A673 (cell line): ENCODE data around the gene EHMT1. TPM values are rescaled to one million over a fixed set of nuclear protein-coding genes. Genes with fewer than 3 reads are reported as not detected.

Source experiments
- BruUV-seq: library from RNA; stranded (reverse); fragments of 400-500 nt; replicated peaks from 2 replicates; lab custom pipeline; 2021; lab: Mats Ljungman, UMichigan
- CTCF ChIA-PET: fragments of 300-600 bp; sonication (Branson Sonifier 250); formaldehyde crosslinking; loops from one replicate; lab custom pipeline; 2022; ENCODE audit warnings: antibody characterized with exemption; lab: Charles Lee
- POLR2A ChIA-PET: fragments of 300-600 bp; sonication (Branson Sonifier 250); formaldehyde crosslinking; loops from one replicate; lab custom pipeline; 2022; ENCODE audit warnings: antibody characterized with exemption; ENCODE audit not compliant: low non-redundant PET; lab: Charles Lee
- DNase-seq: peaks from one replicate; pipeline ENCODE4 v3.0.0-alpha.2; 2015; ENCODE audit warnings: low spot score
- H3K27ac ChIP-seq: fragments of 200-600 bp; sonication (generic); 2 replicates; pipeline ENCODE4 v1.5.1; 2016; ENCODE audit warnings: mixed run types, low read depth, mild to moderate bottlenecking, mixed read lengths, antibody characterized with exemption, low read length; ENCODE audit not compliant: poor library complexity, severe bottlenecking
- H3K27me3 ChIP-seq: fragments of 200-600 bp; sonication (generic); replicated peaks from 2 replicates; pipeline ENCODE4 v1.6.1; 2017; ENCODE audit warnings: mixed run types, low read depth, mild to moderate bottlenecking, mixed read lengths, antibody characterized with exemption, low read length; ENCODE audit not compliant: insufficient read depth, poor library complexity
- H3K36me3 ChIP-seq: fragments of 200-600 bp; sonication (generic); 2 replicates; pipeline ENCODE4 v1.6.1; 2016; ENCODE audit warnings: mixed run types, mild to moderate bottlenecking, mixed read lengths, antibody characterized with exemption, low read length; ENCODE audit not compliant: insufficient read depth, poor library complexity, severe bottlenecking
- H3K4me1 ChIP-seq: fragments of 200-600 bp; sonication (generic); 2 replicates; pipeline ENCODE4 v1.6.1; 2017; ENCODE audit warnings: mixed run types, mild to moderate bottlenecking, mixed read lengths, antibody characterized with exemption, low read length; ENCODE audit not compliant: insufficient read depth, poor library complexity, severe bottlenecking
- H3K4me3 ChIP-seq: fragments of 200-600 bp; sonication (generic); 2 replicates; pipeline ENCODE4 v1.5.1; 2016; ENCODE audit warnings: low read depth, mixed run types, mild to moderate bottlenecking, mixed read lengths, low read length; ENCODE audit not compliant: poor library complexity, severe bottlenecking
- H3K9me3 ChIP-seq: fragments of 200-600 bp; sonication (generic); 2 replicates; pipeline ENCODE4 v1.6.1; 2016; ENCODE audit warnings: mixed run types, low read depth, mild to moderate bottlenecking, mixed read lengths, antibody characterized with exemption, low read length; ENCODE audit not compliant: poor library complexity, severe bottlenecking
- EZH2 ChIP-seq: fragments of 200-600 bp; sonication (generic); IDR thresholded peaks from 2 replicates; pipeline ENCODE4 v1.6.1; 2017; ENCODE audit warnings: borderline replicate concordance, low read depth, mild to moderate bottlenecking, mixed read lengths, antibody characterized with exemption, low read length; ENCODE audit not compliant: poor library complexity, severe bottlenecking
- intact Hi-C: fragments of 100-400 bp; cut with micrococcal nuclease; formaldehyde crosslinking; loops from one replicate; pipeline ENCODE4 v1.10.0; 2022; ENCODE audit not compliant: unreplicated experiment
- total RNA-seq: library from RNA; stranded (reverse); gene quantifications from 2 replicates; pipeline ENCODE4 v1.2.3, GENCODE V29; 2021
- TF ChIP-seq, protein P1 (sequence below): fragments of 300-800, 200-600 bp; sonication (generic); conservative IDR thresholded peaks from 2 replicates; pipeline ENCODE4 v1.5.1; 2017; ENCODE audit warnings: low read depth, mild to moderate bottlenecking, antibody characterized with exemption, low read length, moderate library complexity, mixed read lengths

The EHMT1 gene
- total RNA-seq, 1 experiment from 2014 or later = 115 TPM

DNA sequence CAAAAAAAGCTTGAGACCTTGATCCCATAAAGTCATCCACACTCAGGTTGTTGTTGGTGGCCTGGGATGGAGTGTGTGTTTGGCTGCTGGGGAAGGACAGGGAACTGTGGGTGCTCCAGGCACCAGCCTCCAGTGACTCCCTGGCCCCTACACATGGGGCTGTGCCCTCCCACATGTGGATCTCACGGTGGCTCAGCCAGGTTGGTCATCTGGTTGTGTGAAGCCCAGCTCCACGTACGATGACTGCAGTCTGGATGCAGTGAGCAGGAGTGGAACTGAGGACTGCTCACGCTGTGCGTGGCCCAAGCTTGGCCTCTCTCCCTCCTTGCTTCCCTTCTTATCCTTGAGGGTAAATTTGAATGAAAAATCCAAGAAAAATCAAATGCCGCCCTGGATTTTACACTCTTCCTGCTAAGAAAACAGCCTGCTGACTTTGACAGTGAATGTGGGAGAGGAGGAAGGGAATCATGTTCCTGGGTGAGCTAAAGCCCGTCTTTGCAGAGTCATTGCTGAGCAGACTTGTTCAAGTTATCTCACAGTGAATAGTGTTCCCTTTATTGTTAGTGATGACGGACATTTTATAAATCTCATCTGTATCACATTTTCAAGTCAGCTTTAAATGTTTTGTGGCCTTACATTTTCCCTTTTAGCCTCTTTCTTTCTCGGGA is 193.7 kb downstream of the EHMT1 start:
- peaks cover 26% of the 10 kb centered on the region for H3K36me3 ChIP-seq
- CTCF ChIA-PET = no interaction called here
- intact Hi-C loops = no loop called here
- H3K27ac ChIP-seq = no peak overlapping the region
- POLR2A ChIA-PET = no interaction called here
- no peak for DNase-seq
- no peaks in the 10 kb centered on the region for H3K4me1 ChIP-seq
- H3K27me3 ChIP-seq = no peaks in the 10 kb centered on the region
- no peaks in the 10 kb centered on the region for H3K9me3 ChIP-seq
- TF ChIP-seq, protein P1, sequence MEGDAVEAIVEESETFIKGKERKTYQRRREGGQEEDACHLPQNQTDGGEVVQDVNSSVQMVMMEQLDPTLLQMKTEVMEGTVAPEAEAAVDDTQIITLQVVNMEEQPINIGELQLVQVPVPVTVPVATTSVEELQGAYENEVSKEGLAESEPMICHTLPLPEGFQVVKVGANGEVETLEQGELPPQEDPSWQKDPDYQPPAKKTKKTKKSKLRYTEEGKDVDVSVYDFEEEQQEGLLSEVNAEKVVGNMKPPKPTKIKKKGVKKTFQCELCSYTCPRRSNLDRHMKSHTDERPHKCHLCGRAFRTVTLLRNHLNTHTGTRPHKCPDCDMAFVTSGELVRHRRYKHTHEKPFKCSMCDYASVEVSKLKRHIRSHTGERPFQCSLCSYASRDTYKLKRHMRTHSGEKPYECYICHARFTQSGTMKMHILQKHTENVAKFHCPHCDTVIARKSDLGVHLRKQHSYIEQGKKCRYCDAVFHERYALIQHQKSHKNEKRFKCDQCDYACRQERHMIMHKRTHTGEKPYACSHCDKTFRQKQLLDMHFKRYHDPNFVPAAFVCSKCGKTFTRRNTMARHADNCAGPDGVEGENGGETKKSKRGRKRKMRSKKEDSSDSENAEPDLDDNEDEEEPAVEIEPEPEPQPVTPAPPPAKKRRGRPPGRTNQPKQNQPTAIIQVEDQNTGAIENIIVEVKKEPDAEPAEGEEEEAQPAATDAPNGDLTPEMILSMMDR = no peak
- no peak for TF ChIP-seq EZH2
- no TSS peak for BruUV-seq
- no peak overlapping the region for H3K4me3 ChIP-seq

DNA sequence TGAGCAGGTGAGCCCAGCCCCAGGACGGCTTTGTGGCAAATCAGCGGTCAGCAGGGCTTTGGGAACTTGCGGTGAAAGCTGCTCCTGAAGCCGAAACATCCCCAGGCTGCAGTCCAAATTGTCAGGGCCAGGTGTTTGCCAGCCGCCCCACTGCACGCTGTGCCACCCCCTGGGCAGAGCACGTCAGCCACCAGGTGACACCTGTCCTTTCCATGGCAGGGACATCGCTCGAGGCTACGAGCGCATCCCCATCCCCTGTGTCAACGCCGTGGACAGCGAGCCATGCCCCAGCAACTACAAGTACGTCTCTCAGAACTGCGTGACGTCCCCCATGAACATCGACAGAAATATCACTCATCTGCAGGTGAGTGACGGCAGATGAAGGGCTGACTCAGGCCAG is 194.4 kb downstream of the EHMT1 start:
- Histone ChIP-seq H3K9me3 (no peaks in the 10 kb centered on the region), H3K4me3 (no peak overlapping the region), H3K36me3 (peaks cover 32% of the 10 kb centered on the region), H3K27ac (no peak overlapping the region), H3K27me3 (no peaks in the 10 kb centered on the region), H3K4me1 (no peaks in the 10 kb centered on the region)
- no peak for DNase-seq
- TF ChIP-seq, protein P1 = no peak
- no peak for TF ChIP-seq EZH2
- BruUV-seq = no TSS peak
- intact Hi-C loops = no loop called here
- ChIA-PET CTCF (no interaction called here), POLR2A (interaction anchor here (0.6 kb wide), 1 partner anchor 1938 kb away, joined by 3 read pairs; no protein-coding TSS in a partner anchor)

DNA sequence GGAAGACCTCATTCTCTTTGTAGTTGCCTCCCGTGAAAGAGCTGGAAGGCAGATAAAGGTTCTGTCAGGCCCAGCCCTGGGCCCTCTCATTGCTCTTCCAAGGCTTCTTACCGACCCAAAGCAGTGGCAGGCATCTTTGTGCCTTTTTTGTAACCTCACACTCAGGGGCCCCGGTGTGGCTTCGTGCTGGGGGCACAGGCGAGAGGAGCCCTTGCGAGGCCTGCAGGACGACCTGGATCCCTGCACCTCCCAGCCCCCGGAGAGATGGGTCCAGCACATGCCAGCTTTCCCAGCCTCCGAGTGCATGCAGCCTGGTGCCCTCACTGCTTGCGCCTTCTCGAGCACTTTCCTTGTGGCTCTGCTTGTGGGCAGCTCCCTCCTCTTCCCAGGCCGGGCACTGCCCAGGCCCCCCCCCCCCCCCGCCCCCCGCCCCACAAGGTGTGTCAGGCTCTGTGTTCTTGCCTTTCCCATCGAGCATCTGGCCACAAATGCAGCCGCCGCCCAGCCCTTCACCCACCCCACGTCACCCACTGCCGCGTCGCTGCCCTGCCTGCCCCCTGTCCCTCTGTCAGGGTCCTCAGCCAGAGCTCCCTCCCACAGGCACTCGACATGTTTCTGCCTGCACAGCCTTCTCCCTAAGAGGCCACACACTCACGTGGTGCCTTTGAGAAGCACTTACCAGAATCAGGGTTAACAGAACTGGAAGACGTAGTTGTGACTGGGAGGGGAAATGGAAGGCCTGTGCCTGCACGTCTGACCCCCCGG is 195.0 kb downstream of the EHMT1 start:
- H3K36me3 ChIP-seq = peaks cover 34% of the 10 kb centered on the region
- no TSS peak for BruUV-seq
- DNase-seq = no peak
- H3K4me3 ChIP-seq = no peak overlapping the region
- intact Hi-C loops = no loop called here
- no peaks in the 10 kb centered on the region for H3K27me3 ChIP-seq
- POLR2A ChIA-PET = interaction anchor here (0.6 kb wide), 1 partner anchor 1939 kb away, joined by 3 read pairs; no protein-coding TSS in a partner anchor
- no peaks in the 10 kb centered on the region for H3K9me3 ChIP-seq
- TF ChIP-seq, protein P1 = no peak
- no peak for TF ChIP-seq EZH2
- no peak overlapping the region for H3K27ac ChIP-seq
- H3K4me1 ChIP-seq = no peaks in the 10 kb centered on the region
- CTCF ChIA-PET = no interaction called here
